K562 (cell line): ENCODE measurements around the gene TPGS1. TPM values are rescaled to one million over a fixed set of nuclear protein-coding genes. Genes with fewer than 3 reads are reported as not detected.

Experiments used
- ATF2 ChIP-seq: sonication (generic); formaldehyde crosslinking; IDR thresholded peaks from 2 replicates; pipeline ENCODE4 v1.8.1; 2022; ENCODE audit warnings: missing genetic modification reagents
- ESRRB ChIP-seq: fragments of 250-450 bp; sonication (Bioruptor Pico); IDR thresholded peaks from 2 replicates; pipeline ENCODE4 v1.5.0; 2020; ENCODE audit warnings: mild to moderate bottlenecking, moderate library complexity, borderline replicate concordance
- GMEB1 ChIP-seq: fragments of 250-450 bp; sonication (Bioruptor Pico); IDR thresholded peaks from 2 replicates; pipeline ENCODE4 v1.4.0; 2020; ENCODE audit warnings: mild to moderate bottlenecking
- GTF2A2 ChIP-seq: IDR thresholded peaks from 2 replicates; pipeline ENCODE4 v1.6.1; 2016; ENCODE audit warnings: mild to moderate bottlenecking, missing genetic modification characterization, missing compliant biosample characterization
- GTF2B ChIP-seq: IDR thresholded peaks from 2 replicates; pipeline ENCODE4 v1.6.1; 2011; ENCODE audit not compliant: insufficient read length; ENCODE audit errors: extremely low read depth
- NFYB ChIP-seq: IDR thresholded peaks from 2 replicates; pipeline ENCODE4 v1.6.1; 2011; ENCODE audit warnings: mild to moderate bottlenecking, moderate library complexity; ENCODE audit not compliant: insufficient read length; ENCODE audit errors: extremely low read depth
- PBX2 ChIP-seq, 2 experiments: IDR thresholded peaks in 1 of 2; conservative IDR thresholded peaks in 1 of 2; 2 replicates each; pipeline ENCODE4 v1.6.1; 2016; ENCODE audit warnings: low read depth in 2 of 2, mild to moderate bottlenecking in 1 of 2, missing compliant biosample characterization in 1 of 2, missing genetic modification characterization in 1 of 2, moderate library complexity in 1 of 2
- PCBP2 ChIP-seq: fragments of 200-400 bp; formaldehyde crosslinking; IDR thresholded peaks from 2 replicates; pipeline ENCODE4 v1.6.1; 2018; ENCODE audit warnings: low read length, low read depth, mild to moderate bottlenecking, moderate library complexity; ENCODE audit not compliant: poor library complexity, severe bottlenecking
- SIX5 ChIP-seq, 2 experiments: IDR thresholded peaks; 2 replicates each; pipeline ENCODE4 v1.6.1; 2011; ENCODE audit warnings: low read length in 2 of 2, borderline replicate concordance in 1 of 2, low read depth in 1 of 2, mild to moderate bottlenecking in 1 of 2, moderate library complexity in 1 of 2; ENCODE audit not compliant: insufficient read depth in 1 of 2
- SNAPC5 ChIP-seq: fragments of 250-450 bp; sonication (Bioruptor Pico); IDR thresholded peaks from 2 replicates; pipeline ENCODE4 v1.8.0; 2021; ENCODE audit warnings: moderate library complexity, mild to moderate bottlenecking, inconsistent platforms
- SP2 ChIP-seq: IDR thresholded peaks from 2 replicates; pipeline ENCODE4 v1.6.1; 2011; ENCODE audit warnings: mild to moderate bottlenecking, low read depth, low read length, moderate library complexity; ENCODE audit not compliant: poor library complexity, severe bottlenecking; ENCODE audit errors: extremely low read depth
- ZNF41 ChIP-seq: fragments of 250-450 bp; sonication (Bioruptor Pico); conservative IDR thresholded peaks from 2 replicates; pipeline ENCODE4 v1.4.0; 2020; ENCODE audit warnings: mild to moderate bottlenecking
- ZNF445 ChIP-seq: fragments of 250-450 bp; sonication (Bioruptor Pico); IDR thresholded peaks from 2 replicates; pipeline ENCODE4 v1.4.0; 2020; ENCODE audit warnings: low read depth, mild to moderate bottlenecking, moderate library complexity
- ZNF511 ChIP-seq: sonication (generic); formaldehyde crosslinking; IDR thresholded peaks from 2 replicates; pipeline ENCODE4 v1.8.0; 2022; ENCODE audit warnings: mild to moderate bottlenecking, missing genetic modification reagents
- ZNF584 ChIP-seq: fragments of 200-800 bp; sonication (Bioruptor generic); IDR thresholded peaks from 2 replicates; pipeline ENCODE4 v1.6.1; 2016; ENCODE audit warnings: low read depth, mild to moderate bottlenecking, missing genetic modification characterization, missing compliant biosample characterization
- ZNF644 ChIP-seq: fragments of 200-800 bp; sonication (Bioruptor generic); IDR thresholded peaks from 2 replicates; pipeline ENCODE4 v1.6.1; 2016; ENCODE audit warnings: low read depth, missing genetic modification characterization, missing compliant biosample characterization
- ZNF696 ChIP-seq: fragments of 250-450 bp; sonication (Bioruptor Pico); conservative IDR thresholded peaks from 2 replicates; pipeline ENCODE4 v1.4.0; 2020; ENCODE audit warnings: mild to moderate bottlenecking, moderate library complexity
- ZNF77 ChIP-seq: fragments of 250-450 bp; sonication (Bioruptor Pico); IDR thresholded peaks from 2 replicates; pipeline ENCODE4 v1.5.0; 2020
- polyA plus RNA-seq, 8 experiments: library from polyadenylated mRNA; depleted of rRNA in 4 of 8; stranded (reverse) in 5 of 8; unstranded in 3 of 8; fragments of >200 nt; fragmentation: Nextera tagmentation in 2 of 8; fragmentation: Illumina TruSeq in 1 of 8; extraction: Ambion mirVana in 2 of 8; extraction: Trizol in 1 of 8; gene quantifications; 2 replicates each; pipeline versions ENCODE4 v1.2.1 to v1.2.3, GENCODE V29; 2011 to 2014; ENCODE audit warnings: inconsistent platforms in 1 of 8, missing spikeins in 1 of 8
- total RNA-seq, 7 experiments: library from RNA; depleted of rRNA in 6 of 7; stranded (reverse); fragments of >200 nt in 6 of 7; fragmentation: Illumina TruSeq in 2 of 7; extraction: Trizol in 2 of 7; gene quantifications; 2 replicates each; pipeline versions ENCODE4 v1.2.1 to v1.2.3, GENCODE V29; 2011 to 2021; ENCODE audit warnings: low replicate concordance in 1 of 7

The TPGS1 gene
- total and polyA plus RNA-seq, 9 of the 15 experiments (the other 6 are each of a cell fraction or from before 2014, with no cell fraction given): 0.30 to 31.6 (median 1.2) TPM; not detected in 2

- no peak for TF ChIP-seq ZNF644
- no peak for TF ChIP-seq SNAPC5 (CRISPR knock-in tag)
- no peak for TF ChIP-seq GTF2A2
- no peak for TF ChIP-seq SIX5 (IDR thresholded peaks at IDR 0.05; ENCODE audit: borderline replicate concordance in 1 of 2, insufficient read depth in 1 of 2, low read depth in 1 of 2, low read length in 2 of 2)
- no peak for TF ChIP-seq ZNF445 (CRISPR knock-in tag)
- no peak for TF ChIP-seq ZNF41
- peak; percentile 31; the same call in 1 of the 2 replicates for TF ChIP-seq ZNF511
- no peak for TF ChIP-seq ZNF77 (CRISPR knock-in tag)
- no peak for TF ChIP-seq SP2
- TF ChIP-seq PCBP2: no peak
- no peak for TF ChIP-seq ATF2
- no peak for TF ChIP-seq ZNF696 (CRISPR knock-in tag)
- TF ChIP-seq ZNF584: no peak
- no peak for TF ChIP-seq PBX2 (CRISPR knock-in tag; IDR thresholded peaks at IDR 0.05; ENCODE audit: low read depth)
- no peak for TF ChIP-seq PBX2 (tag; conservative IDR thresholded peaks at IDR 0.05; ENCODE audit: low read depth)
- no peak for TF ChIP-seq GMEB1
- no peak for TF ChIP-seq GTF2B
- TF ChIP-seq NFYB: no peak
- TF ChIP-seq ESRRB (CRISPR knock-in tag): no peak
Measured at GRCh38 chr19:510606-511100, 3.4 kb downstream of the TPGS1 start (continued).
